ENCODE data around the gene PLEKHG1. TPM values are rescaled to one million over a fixed set of nuclear protein-coding genes. Genes with fewer than 3 reads are reported as not detected.

PLEKHG1 gene
- total and polyA plus RNA-seq, 2 of the 13 experiments (the other 11 are each of a cell fraction or from before 2014, with no cell fraction given) = 0.03 to 0.04 TPM

- H3K9ac ChIP-seq (ENCODE audit: insufficient read depth, low read depth, low read length) = no peak overlapping the region
- POLR2A ChIA-PET = no interaction called here
- H3K4me2 ChIP-seq (ENCODE audit: low read depth, low read length) = no peak overlapping the region
- FAIRE-seq (no peak), DNase-seq (ENCODE audit: low spot score) (no peak), ATAC-seq (no peak)
- no peak overlapping the region for H3K4me3 ChIP-seq (replicated peaks in 1 of 3; ENCODE audit: insufficient read depth in 1 of 3, low read depth in 2 of 3, low read length in 3 of 3)
- no peak overlapping the region for H2AFZ ChIP-seq (ENCODE audit: low read length)
- no peaks in the 10 kb centered on the region for H3K4me1 ChIP-seq (ENCODE audit: insufficient read depth, low read length)
- H4K20me1 ChIP-seq (ENCODE audit: insufficient read depth, low read length) = no peaks in the 10 kb centered on the region
- no TSS peak for BruUV-seq (replicated peaks)
- WGBS (ENCODE audit: low lambda C conversion rate) = 37% methylated on average over 3 of the region's 3 CpGs
- H3K27me3 ChIP-seq (ENCODE audit: control insufficient read depth in 1 of 2, insufficient read depth in 2 of 2, low read length in 2 of 2) = peaks cover 0 to 11% of the 10 kb centered on the region in 2 experiments; a peak in 4 of 5 replicates
- H3K9me3 ChIP-seq (ENCODE audit: low read length) = no peaks in the 10 kb centered on the region
- no peak for TF ChIP-seq MIXL1 (CRISPR knock-in tag; IDR thresholded peaks at IDR 0.05)
- TF ChIP-seq NR2F1 (CRISPR knock-in tag; IDR thresholded peaks at IDR 0.05) = no peak
- H3K79me2 ChIP-seq (ENCODE audit: insufficient read depth, low read length) = no peaks in the 10 kb centered on the region
- CTCF ChIA-PET (ENCODE audit: low intra/inter-chr PET ratio, low total read pairs) = no interaction called here
- in situ Hi-C loops (cut with HindIII; ENCODE audit: extremely low pct_ligation_motif_present, low pct_unique_long_range_greater_than_20kb) = loop anchor here (10.0 kb wide), 2 partner anchors 191 to 209 kb away; no protein-coding TSS in a partner anchor
- no peak overlapping the region for H3K27ac ChIP-seq (ENCODE audit: extremely low read length, insufficient read depth, low read length)
- intact Hi-C loops (cut with micrococcal nuclease; ENCODE audit: unreplicated experiment) = no loop called here
- H3K36me3 ChIP-seq (replicated peaks in 1 of 2; ENCODE audit: control insufficient read depth in 1 of 2, insufficient read depth in 2 of 2, low read length in 2 of 2) = no peaks in the 10 kb centered on the region
These were observed 6.5 kb downstream of the PLEKHG1 start for GRCh38 chr6:150606168-150606591.

- H3K4me2 ChIP-seq (ENCODE audit: low read depth, low read length) = no peak overlapping the region
- no peaks in the 10 kb centered on the region for H3K4me1 ChIP-seq (ENCODE audit: insufficient read depth, low read length)
- POLR2A ChIA-PET = no interaction called here
- H2AFZ ChIP-seq (ENCODE audit: low read length) = no peak overlapping the region
- no peak for DNase-seq (ENCODE audit: low spot score)
- in situ Hi-C loops (cut with HindIII; ENCODE audit: extremely low pct_ligation_motif_present, low pct_unique_long_range_greater_than_20kb) (loop anchor here (10.0 kb wide), 2 partner anchors 192 to 208 kb away; no protein-coding TSS in a partner anchor), intact Hi-C loops (cut with micrococcal nuclease; ENCODE audit: unreplicated experiment) (no loop called here)
- H3K36me3 ChIP-seq (replicated peaks in 1 of 2; ENCODE audit: control insufficient read depth in 1 of 2, insufficient read depth in 2 of 2, low read length in 2 of 2) = no peaks in the 10 kb centered on the region
- H3K9ac ChIP-seq (ENCODE audit: insufficient read depth, low read depth, low read length) = no peak overlapping the region
- ATAC-seq = no peak
- no peaks in the 10 kb centered on the region for H3K9me3 ChIP-seq (ENCODE audit: low read length)
- BruUV-seq (replicated peaks) = no TSS peak
- H3K79me2 ChIP-seq (ENCODE audit: insufficient read depth, low read length) = no peaks in the 10 kb centered on the region
- CTCF ChIA-PET (ENCODE audit: low intra/inter-chr PET ratio, low total read pairs) = no interaction called here
- H3K27ac ChIP-seq (ENCODE audit: extremely low read length, insufficient read depth, low read length) = no peak overlapping the region
- H4K20me1 ChIP-seq (ENCODE audit: insufficient read depth, low read length) = no peaks in the 10 kb centered on the region
- WGBS (ENCODE audit: low lambda C conversion rate) = 17% methylated on average over 5 of the region's 5 CpGs
- H3K4me3 ChIP-seq (replicated peaks in 1 of 3; ENCODE audit: insufficient read depth in 1 of 3, low read depth in 2 of 3, low read length in 3 of 3) = no peak overlapping the region
- no peak for FAIRE-seq
- peaks cover 0 to 5% of the 10 kb centered on the region in 2 experiments; a peak in 4 of 5 replicates for H3K27me3 ChIP-seq (ENCODE audit: control insufficient read depth in 1 of 2, insufficient read depth in 2 of 2, low read length in 2 of 2)
- no peak for TF ChIP-seq ZBTB33 (CRISPR knock-in tag; IDR thresholded peaks at IDR 0.05)
- no peak for TF ChIP-seq ZNF687 (CRISPR knock-in tag; IDR thresholded peaks at IDR 0.05)
- no peak for TF ChIP-seq ZNF75D (CRISPR knock-in tag; IDR thresholded peaks at IDR 0.05; ENCODE audit: borderline replicate concordance)
- no peak for TF ChIP-seq ARID3A (IDR thresholded peaks at IDR 0.05; ENCODE audit: low read depth, low read length)
- TF ChIP-seq IKZF5 (CRISPR knock-in tag; IDR thresholded peaks at IDR 0.05) = no peak
These were observed 7.1 kb downstream of the PLEKHG1 start for GRCh38 chr6:150606647-150607328.

All from HepG2 (cell line).